ENCODE results near the gene HSD17B12.
"Not testable (repeated sequence)": the region's sequence is repeated elsewhere in the genome, so short reads cannot be mapped to it uniquely, and the experiment has no call there.

Gene HSD17B12

GRCh38 chr11:43664295-43664694 lies 16.2 kb upstream of the HSD17B12 start:
- no peak for TF ChIP-seq CTCF (IDR thresholded peaks at IDR 0.05; ENCODE audit: low read depth, low read length, missing control alignments)
- no peak for DNase-seq (ENCODE audit: low read depth)
- no peak overlapping the region for H3K4me3 ChIP-seq (ENCODE audit: low read depth, low read length)

DNA sequence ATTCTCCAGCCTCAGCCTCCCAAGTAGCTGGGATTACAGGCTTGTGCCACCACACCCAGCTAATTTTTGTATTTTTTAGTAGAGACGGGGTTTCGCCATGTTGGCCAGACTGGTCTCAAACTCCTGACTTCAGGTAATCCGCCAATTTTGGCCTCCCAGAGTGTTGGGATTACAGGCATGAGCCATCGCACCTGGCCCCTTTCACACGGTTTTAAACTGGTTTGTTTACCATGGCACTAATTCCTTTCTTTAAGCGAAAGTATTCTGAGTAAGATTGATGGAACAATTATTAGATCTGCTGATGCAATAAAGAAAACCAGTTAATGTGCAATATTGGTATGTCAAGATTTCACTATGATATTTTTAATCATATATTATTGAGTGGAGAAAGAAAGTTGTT lies 9.3 kb upstream of the HSD17B12 start:
- DNase-seq (ENCODE audit: low read depth); H3K4me3 ChIP-seq (ENCODE audit: low read depth, low read length): not testable (repeated sequence)

DNA sequence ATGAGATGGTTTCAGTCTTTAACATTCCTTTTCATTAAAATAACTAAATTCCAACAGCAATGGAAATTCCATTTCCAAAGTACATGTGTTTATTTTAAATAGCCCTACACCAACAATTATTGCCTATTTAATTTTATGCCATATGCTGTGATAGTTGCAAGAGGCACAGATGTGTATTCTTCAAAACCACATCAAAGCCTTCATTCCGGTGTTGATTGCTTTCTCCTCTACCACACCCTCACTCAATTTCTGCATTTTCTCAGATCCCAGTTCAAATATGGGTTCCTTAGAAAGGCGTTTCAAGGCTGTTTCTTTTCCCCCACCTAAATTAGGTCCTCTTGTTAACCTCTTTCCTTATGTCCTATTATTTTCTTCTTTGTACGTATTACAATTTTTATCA lies 6.0 kb upstream of the HSD17B12 start:
- TF ChIP-seq CTCF (IDR thresholded peaks at IDR 0.05; ENCODE audit: low read depth, low read length, missing control alignments), result no peak
- no peak for DNase-seq (ENCODE audit: low read depth)
- no peak overlapping the region for H3K4me3 ChIP-seq (ENCODE audit: low read depth, low read length)

GRCh38 chr11:43676933-43677332 lies 3.6 kb upstream of the HSD17B12 start:
- H3K4me3 ChIP-seq (ENCODE audit: low read depth, low read length), result no peak overlapping the region
- DNase-seq (ENCODE audit: low read depth), result no peak
- no peak for TF ChIP-seq CTCF (IDR thresholded peaks at IDR 0.05; ENCODE audit: low read depth, low read length, missing control alignments)

DNA sequence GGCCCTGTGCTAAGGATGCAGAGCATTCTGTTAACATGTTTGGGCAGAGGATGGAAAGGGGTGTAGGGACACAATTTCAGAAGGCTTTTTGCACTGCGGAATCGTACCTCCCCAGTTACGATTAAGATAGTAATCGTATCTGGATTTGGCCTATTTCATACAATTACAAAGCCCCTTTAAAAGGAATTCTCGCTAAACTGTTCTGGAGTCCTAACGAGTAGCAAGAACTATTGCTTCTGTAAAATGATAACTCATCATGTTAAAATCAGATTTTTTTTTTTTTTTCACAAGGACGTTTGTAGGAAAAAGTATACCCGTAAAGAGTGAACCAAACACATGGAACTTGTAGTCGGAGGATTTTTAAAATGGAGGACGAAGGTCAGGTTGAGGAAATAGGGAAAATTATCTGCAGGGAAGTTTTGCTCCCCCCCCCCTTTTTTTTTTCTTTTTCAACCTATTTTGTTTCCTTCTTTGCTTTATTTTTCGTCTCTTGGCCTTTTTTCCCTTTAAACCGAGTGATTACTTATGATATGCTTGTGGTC lies 934 bp downstream of the HSD17B12 start:
- no peak for TF ChIP-seq CTCF (IDR thresholded peaks at IDR 0.05; ENCODE audit: low read depth, low read length, missing control alignments)
- H3K4me3 ChIP-seq (ENCODE audit: low read depth, low read length), result peak overlapping the region; percentile 77
- no peak for DNase-seq (ENCODE audit: low read depth)

DNA sequence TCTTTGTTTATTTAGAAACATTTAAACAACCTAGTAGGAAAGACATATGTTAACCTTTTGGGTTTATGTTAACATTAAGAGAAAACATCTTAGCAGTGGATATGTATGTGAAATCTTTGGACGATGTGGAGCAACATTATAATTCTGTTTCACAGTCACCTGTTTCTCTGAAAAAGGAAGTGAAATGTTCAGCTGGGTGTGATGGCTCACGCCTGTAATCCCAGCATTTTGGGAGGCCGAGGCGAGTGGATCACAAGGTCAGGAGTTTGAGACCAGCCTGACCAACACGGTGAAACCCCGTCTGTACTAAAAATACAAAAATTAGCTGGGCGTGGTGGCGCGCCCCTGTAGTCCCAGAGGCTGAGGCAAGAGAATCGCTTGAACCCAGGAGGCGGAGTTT lies 1.5 kb downstream of the HSD17B12 start:
- H3K4me3 ChIP-seq (ENCODE audit: low read depth, low read length), result peak overlapping the region; percentile 77
- peak; percentile 24 for DNase-seq (ENCODE audit: low read depth)

DNA sequence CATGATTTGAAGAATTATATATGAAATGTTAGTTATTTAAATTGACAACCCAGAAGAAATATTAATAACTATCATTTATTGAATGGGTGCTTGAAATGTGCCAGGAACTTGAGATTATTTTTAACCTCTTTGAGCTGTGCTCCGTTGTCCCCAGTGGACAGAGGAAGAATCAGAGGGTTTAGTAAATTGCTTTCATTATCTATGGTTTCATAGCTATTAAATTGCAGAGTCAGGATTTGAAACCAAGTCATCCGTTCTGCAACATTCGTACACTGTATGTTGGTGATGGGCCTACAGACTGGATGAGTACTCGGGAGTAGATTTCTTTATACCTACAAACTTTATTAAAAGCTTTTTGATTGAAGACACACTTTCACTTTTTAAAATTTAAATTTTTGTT lies 4.9 kb downstream of the HSD17B12 start:
- H3K4me3 ChIP-seq (ENCODE audit: low read depth, low read length), result no peak overlapping the region
- peak; percentile 4 for TF ChIP-seq CTCF (IDR thresholded peaks at IDR 0.05; ENCODE audit: low read depth, low read length, missing control alignments)
- no peak for DNase-seq (ENCODE audit: low read depth)

DNA sequence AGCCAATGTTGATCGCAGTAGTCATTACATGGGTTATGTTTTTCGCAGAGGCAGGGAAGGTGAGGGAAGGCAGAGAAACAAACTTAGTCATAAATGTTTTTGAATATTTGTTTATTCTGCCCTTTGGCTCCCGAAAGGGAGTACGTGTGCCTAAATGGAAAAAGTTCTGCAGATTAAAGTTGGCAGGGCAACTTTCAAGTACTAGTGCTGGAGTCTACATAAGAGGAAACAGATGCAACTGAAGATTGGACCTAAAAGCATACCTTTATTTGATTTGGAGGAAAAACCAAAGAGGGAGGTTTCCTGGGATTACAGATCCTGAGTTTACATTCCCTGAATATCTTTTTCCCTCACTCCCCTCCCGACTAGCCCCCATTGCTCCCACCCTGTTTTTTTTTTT lies 5.7 kb downstream of the HSD17B12 start:
- TF ChIP-seq CTCF (IDR thresholded peaks at IDR 0.05; ENCODE audit: low read depth, low read length, missing control alignments), result no peak
- H3K4me3 ChIP-seq (ENCODE audit: low read depth, low read length), result no peak overlapping the region
- no peak for DNase-seq (ENCODE audit: low read depth)

All from GM12864 (cell line).